ENCODE measurements around the gene GPR35.

Gene GPR35

GRCh38 chr2:240589375-240589774, 35.9 kb upstream of the GPR35 start:
- no peak for DNase-seq (ENCODE audit: low read depth)

- no peak for DNase-seq (ENCODE audit: low read depth)
Observed at GRCh38 chr2:240589850-240590525, 35.3 kb upstream of the GPR35 start.

- DNase-seq (ENCODE audit: low read depth) = no peak
Observed at GRCh38 chr2:240590681-240591111, 34.6 kb upstream of the GPR35 start.

- DNase-seq (ENCODE audit: low read depth) = no peak
Observed at GRCh38 chr2:240591226-240591625, 34.1 kb upstream of the GPR35 start.

- DNase-seq (ENCODE audit: low read depth) = no peak
Observed at GRCh38 chr2:240591784-240592183, 33.5 kb upstream of the GPR35 start.

- DNase-seq (ENCODE audit: low read depth) = no peak
Observed at GRCh38 chr2:240593026-240593702, 32.1 kb upstream of the GPR35 start.

GRCh38 chr2:240593703-240594451, 31.4 kb upstream of the GPR35 start:
- DNase-seq (ENCODE audit: low read depth) = no peak

GRCh38 chr2:240594511-240595380, 30.5 kb upstream of the GPR35 start:
- no peak for DNase-seq (ENCODE audit: low read depth)

GRCh38 chr2:240595381-240596079, 29.8 kb upstream of the GPR35 start:
- DNase-seq (ENCODE audit: low read depth) = peak; percentile 11

GRCh38 chr2:240596080-240596460, 29.2 kb upstream of the GPR35 start:
- DNase-seq (ENCODE audit: low read depth) = no peak

GRCh38 chr2:240596491-240596931, 28.8 kb upstream of the GPR35 start:
- DNase-seq (ENCODE audit: low read depth) = no peak

GRCh38 chr2:240597054-240597418, 28.2 kb upstream of the GPR35 start:
- DNase-seq (ENCODE audit: low read depth) = no peak

GRCh38 chr2:240597419-240598181, 27.7 kb upstream of the GPR35 start:
- no peak for DNase-seq (ENCODE audit: low read depth)

GRCh38 chr2:240598311-240598911, 26.9 kb upstream of the GPR35 start:
- DNase-seq (ENCODE audit: low read depth) = no peak

GRCh38 chr2:240599141-240599583, 26.1 kb upstream of the GPR35 start:
- no peak for DNase-seq (ENCODE audit: low read depth)

- DNase-seq (ENCODE audit: low read depth) = no peak
Observed at GRCh38 chr2:240600451-240600961, 24.8 kb upstream of the GPR35 start.

GRCh38 chr2:240601061-240601830, 24.0 kb upstream of the GPR35 start:
- DNase-seq (ENCODE audit: low read depth) = no peak

- DNase-seq (ENCODE audit: low read depth) = no peak
Observed at GRCh38 chr2:240601831-240602160, 23.5 kb upstream of the GPR35 start.
